Stimulated activated CD8-positive, alpha-beta memory T cell treated with anti-CD3 and anti-CD28 coated beads, Interleukin-15, amount 100 ng/mL, for 1 hour (primary cell): ENCODE measurements around the gene POLR3E.
"Not testable (repeated sequence)": the region's sequence is repeated elsewhere in the genome, so short reads cannot be mapped to it uniquely, and the experiment has no call there.

Experiments
- DNase-seq: peaks from one replicate; pipeline ENCODE4 v3.0.0-alpha.2; 2020; ENCODE audit warnings: low read depth

Gene POLR3E

DNA sequence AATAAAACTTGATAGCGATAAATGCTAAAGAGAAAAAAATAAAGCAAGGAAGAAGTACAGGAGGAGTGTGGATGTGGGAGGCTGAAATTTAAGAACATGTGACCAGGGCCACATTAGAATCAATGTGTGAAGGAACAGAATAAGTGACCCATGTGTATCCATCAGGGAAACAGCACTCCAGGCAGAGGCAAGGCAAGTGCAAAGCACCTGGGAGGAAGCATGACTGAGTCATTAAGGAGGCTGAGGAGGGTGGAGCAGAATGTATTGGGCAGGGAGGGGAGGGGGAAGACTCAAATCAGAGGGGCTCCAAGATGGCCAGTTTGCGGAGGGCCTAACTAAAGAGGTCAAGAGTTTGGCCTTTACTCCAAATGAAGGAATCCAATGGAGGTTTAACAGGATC lies 69.2 kb downstream of the POLR3E start:
- no peak for DNase-seq

DNA sequence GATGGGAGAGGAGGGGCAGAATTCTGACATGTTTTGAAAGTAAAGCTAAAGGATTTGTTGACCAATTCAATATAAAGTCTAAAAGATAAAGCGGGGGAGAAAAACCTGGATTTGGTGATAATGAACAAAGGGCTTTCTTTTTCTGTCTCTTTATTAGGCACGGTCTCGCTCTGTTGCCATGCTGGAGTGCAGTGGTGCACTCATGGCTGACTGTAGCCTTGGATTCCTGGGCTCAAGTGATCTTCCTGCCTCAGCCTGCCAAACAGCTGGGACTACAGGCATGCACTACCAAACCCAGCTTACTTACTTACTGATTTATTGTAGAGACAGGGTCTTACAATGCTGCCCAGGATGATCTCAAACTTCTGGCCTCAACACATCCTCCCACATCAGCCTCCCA lies 69.7 kb downstream of the POLR3E start:
- DNase-seq = no peak

DNA sequence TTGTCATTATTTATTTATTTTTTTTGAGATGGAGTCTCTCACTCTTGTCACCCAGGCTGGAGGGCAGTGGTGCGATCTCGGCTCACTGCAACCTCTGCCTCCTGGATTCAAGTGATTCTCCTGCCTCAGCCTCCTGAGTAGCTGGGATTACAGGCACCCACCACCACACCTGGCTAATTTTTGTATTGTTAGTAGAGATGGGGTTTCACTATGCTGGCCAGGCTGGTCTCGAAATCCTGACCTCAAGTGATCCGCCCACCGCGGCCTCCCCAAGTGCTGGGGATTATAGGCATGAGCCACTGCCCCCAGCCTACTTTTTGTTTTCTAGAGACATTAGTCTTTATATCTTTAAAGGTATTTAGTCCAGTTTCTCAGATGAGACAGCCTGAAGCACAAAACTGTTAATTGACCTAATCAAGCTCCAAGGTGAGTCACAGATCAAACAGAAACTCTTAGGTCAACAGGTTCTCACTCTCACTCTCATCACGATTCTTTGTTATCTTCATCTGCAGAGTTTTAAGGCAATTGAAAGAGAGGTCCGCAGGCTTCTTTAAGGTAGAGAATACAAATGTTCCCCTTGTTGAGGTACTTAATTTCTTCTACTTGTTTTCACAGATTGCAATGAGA lies 71.1 kb downstream of the POLR3E start:
- not testable (repeated sequence) for DNase-seq

DNA sequence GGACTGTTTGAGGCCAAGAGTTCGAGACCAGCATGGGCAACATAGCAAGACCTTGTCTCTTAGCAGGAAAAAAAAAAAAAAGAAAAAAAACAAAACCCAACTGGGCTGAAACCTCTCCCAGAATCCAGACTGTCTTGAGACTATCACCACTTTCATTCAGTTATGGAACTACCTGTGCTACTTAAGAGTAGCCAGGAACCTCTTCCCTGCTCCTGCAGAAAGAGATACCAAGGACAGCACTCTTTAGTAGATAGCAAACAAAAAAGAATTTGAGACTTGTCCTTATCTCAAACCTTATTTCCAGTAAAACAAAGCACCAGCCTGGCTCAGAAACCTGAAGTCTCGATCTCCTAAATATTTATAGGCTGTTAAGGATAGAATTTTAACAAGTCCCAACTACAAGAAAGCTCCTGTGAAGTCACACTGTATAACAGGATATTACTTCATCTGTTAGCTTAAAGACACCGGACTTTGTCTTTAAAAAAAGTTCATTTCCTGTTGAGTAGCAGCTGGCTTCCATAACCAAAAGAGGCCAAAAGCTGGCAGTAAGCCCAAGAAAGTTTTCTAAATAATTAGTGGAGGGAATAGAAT lies 72.1 kb downstream of the POLR3E start:
- DNase-seq = no peak

DNA sequence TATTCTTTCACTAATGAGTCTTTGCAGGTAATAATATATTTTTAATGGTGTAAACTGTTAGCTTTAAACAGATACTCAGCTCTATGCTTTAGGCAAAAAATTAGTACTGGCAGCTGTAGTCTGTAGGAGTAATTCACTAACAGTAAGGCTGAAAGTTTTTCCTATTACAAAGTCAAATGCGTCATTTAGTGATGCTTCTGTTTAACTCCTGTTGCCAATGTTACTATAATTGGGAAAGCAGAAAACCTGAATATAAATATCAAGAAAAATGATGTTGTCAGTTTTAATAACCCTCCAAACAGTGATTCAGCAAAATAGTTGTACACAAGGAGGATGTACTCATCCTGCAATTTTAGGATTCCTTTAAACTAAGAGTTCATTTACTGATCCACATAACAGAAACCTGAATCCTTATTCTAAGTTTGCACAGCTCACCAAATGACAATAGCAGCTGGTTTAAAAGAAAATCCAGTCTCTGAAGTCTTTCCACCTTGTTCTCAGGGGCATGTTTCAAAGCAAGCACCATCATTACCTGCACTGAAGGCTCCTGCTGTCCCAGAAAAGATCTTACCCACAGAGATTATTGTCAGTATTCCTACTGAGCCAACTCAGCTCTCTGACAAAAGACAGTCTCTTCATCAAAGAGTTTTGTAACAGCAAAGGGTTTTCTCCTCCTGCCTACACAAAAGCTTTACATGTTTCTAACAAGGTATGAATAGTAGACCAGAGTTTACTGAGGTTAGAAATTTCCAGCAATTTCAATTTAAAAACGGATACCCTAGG lies 73.0 kb downstream of the POLR3E start:
- DNase-seq = no peak

DNA sequence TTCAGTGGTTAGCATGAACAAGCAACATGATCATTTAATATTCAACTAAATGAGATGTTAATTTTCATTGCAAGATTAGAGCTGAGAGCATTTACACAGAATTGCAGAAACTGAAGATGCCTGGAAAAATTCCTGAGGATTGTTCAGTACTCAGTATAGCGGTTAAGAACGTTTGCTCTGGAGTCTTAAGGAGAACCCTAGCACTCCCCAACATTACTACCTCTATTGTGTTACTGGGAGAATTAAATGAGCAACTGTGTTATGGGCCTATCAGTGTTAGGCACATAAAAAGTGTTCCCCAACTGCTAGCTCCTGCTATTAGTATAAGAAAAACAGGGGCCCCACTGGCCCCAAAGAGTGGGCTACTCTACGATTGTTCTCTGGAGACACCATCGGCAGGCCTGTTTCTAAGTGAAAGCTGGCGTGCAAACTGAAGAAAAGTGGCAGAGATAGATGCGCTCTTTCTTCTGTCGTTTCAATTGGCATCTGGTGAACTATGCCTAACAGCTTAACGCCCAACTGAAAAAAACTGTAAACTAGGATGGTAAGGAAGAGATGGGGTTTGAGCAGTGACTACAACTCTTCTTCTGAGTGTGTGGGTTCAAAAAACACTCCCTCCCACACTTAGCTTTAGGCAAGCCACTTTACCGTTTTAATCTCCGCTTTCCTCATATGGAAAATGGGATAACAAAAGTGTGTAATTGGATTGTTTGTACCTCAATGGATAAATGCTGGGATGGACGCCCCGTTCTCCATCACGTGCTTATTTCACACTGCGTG lies 75.9 kb downstream of the POLR3E start:
- DNase-seq = no peak

DNA sequence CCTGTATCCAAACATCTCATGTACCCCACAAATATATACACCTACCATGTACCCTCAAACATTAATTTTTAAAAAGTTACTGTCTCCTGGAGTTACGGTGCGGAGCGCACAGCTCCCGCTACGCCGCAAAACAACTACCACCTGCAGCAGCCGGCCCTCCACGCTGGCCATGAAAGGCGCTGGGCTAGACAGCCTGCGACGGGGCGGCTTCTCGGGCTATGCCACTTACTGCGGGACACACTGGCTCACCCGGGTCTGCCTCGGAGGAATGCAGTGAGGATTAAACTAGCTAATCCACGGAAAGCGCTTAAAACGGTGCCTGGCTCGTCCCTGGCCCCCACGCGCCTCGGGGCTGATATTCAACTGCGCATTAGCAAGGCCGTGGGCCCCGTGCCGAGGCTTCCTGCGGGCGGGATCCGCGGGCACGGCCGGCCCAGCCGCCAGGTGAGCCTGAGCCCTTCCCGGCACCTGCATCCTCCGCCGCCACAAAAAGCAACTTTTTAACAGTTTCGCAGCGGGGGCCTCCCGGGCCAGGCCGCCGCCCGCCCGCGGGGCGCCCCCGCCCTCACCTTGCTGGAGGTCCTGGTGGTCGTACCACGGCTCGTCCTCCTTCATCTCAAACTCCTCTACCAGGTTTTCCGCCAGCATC lies 76.6 kb downstream of the POLR3E start:
- no peak for DNase-seq

DNA sequence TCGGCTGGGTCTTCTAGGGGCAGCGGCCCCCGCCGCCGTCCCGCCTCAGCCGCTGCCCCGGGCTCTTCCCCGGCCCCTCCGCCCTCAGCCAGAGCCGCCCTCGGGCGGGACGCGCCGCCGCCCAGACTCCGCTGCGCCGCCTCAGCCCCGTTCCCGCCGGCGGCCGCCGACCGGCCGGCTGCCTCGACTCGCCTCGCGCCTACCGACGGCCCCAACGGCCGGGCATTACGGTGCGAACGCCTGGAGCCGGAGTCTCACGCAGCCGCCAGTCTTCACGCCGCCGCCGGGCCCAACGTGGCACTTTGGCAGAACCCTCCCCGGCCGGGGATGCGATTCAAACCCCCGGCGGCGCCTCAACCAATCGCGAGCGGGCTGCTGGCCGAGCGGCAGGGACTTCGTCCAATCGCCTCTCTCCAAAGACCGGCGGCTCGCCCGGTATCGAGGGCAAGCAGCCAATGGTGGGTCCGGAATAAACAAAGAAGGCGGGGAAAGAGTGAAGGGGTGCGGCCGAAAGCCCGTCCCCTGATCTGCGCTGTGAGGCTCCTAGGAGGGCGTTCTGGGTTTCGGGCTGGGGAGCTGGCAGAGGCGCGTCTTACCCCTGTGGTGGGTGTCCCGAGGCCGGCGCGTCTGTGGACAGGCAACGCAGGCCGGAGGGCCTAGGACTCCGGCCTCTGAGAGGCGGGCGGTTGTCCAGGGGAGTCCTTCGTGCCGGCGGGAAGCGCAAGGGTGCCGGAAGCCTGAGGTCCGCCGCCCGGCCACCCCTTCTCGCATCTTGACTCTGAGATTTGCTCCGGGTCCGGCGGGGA lies 77.3 kb downstream of the POLR3E start, which contains the start of gene CDR2:
Gene CDR2 (minus strand): TSS at position 309 of the 806 bp plus-strand sequence. CDS start 310 bp downstream, outside the sequence.
- DNase-seq = peak; percentile 91

DNA sequence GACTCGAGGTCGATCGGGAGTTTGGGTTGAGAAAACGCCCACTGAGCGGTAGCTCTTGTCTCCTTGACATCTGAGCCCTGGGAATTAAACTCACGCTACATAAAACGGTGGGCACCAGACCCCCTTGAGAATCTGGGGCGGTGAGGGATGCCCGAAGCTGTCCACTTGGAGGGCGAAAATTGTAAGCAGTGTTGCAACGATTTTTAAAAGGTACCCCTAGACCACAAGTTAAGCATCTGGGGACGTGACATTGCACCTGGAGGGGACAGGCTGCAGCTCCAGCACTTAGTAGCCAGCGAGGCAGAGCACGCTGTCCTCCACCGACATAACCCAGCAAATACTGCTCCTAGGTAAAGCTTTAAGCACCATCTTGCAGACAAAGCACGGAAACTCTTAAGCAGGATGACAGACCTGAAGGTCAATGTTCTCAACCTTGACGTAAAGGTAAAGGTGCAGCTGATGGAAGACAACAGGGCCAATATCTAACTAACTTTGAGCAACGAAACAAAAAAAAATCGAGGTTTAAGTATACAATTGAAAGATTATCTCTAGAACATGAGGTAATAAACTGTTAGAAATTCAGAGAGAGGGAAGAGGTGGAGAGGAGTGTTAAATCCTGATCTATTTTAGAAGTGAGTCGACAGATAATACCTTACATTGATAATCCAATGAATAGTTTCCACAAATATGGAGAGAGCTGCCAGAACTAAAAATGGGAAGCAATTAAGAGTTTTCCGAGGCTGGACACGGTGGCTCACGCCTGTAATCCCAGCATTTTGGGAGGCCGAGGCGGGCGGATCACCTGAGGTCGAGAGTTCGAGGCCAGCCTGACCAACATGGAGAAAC lies 78.1 kb downstream of the POLR3E start:
- DNase-seq = no peak

DNA sequence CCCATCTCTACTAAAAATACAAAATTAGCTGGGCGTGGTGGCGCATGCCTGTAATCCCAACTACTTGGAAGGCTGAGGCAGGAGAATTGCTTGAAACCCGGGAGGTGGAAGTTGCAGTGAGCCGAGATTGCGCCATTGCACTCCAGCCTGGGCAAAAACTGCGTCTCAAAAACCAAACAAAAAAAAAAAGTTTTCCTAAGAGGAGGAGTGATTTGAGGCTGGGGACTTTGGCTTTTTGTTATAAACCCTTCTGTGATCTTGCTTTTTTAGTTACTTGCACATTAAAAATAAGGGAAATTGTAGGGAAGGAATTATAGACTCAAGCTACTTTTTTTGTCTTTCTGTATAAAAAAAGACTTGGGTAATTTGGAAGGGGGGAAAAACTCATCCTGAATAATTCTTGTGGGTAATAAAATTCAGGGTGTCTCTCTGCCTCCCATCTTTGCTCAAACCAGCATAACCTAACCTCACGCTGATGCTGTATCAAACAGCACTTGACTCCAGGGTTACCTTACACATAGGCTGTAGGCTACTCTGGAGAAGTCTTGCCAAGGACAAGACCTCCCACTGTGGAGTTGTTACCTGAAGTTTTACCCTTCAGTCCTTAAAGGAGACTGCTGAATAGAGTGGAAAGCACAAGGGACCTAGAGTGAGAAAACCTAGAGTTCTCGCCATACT lies 78.9 kb downstream of the POLR3E start:
- no peak for DNase-seq

DNA sequence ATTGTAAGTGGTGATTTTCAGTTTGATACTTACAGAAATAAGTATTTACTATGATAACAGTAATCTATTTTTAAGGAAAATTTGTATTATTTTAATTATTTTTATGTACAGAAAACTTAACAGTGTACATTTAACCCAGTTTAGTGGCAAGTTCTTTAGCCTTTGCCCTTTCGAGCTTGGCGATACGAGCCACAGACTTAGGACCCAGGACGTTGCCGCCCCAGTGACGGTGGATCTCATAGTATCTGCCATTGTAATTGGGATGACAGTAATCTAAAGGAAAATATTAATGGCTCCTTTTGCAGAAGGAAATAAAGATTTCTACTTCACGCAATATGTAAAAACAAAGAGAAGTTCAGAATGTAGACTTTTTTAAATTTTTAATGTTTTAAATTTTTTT lies 82.4 kb downstream of the POLR3E start:
- DNase-seq = no peak

DNA sequence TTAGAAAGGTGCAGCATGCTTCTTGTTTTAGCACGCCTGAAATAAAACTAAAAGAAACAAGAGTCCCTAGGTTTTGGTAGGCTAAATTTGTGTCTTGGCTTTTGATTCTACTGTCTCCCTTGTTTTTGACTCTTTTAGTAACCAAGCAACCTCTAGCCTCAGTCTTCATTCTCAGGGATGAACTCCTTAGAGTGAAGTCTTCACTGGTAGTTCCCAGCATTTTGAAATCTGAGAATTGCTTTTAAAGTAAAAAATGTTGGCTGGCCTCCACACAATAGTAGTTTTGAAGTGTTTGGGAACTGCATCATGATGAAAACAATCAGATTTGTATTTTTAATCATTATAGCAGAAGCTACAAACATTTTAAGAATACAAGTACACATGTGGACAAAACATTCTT lies 83.3 kb downstream of the POLR3E start:
- DNase-seq = no peak

DNA sequence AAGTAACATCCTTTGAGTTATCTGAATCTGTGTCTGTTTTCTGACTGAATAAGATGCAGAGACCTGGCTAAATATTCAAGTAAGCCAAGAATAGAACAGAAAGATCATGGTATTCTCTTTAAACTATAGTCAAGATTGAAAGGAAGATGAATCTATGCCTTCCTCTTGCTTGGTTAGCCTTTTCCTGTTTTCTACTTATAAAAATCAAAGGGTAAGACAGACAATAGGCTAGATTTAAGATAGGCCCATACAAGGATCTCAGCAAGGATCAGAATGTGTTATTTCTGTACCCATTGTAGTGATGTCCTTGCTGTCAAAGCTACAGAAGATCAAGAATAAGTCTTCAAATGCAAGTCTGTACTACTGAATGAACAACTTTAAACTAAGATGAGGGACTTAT lies 84.2 kb downstream of the POLR3E start:
- DNase-seq = no peak

DNA sequence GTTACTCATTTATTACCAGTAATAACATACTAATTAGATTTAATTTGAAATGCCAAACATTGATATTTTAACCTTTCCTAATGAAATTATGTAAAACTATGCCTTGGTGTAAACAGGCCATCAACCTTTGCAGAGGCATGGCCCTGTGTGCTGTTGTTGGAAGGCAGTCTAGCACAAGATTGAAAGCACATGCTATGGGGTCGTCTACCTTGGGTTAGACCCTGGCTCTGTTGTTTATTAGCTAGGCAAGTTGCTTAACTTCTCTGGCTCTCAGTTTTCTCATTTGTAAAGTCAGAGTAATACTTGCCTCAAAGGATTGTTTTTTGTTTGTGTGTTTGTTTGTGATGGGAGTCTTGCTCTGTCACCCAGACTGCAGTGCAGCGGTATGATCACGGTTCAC lies 86.6 kb downstream of the POLR3E start:
- no peak for DNase-seq
